ENCODE data around the gene SPSB1.

DNA sequence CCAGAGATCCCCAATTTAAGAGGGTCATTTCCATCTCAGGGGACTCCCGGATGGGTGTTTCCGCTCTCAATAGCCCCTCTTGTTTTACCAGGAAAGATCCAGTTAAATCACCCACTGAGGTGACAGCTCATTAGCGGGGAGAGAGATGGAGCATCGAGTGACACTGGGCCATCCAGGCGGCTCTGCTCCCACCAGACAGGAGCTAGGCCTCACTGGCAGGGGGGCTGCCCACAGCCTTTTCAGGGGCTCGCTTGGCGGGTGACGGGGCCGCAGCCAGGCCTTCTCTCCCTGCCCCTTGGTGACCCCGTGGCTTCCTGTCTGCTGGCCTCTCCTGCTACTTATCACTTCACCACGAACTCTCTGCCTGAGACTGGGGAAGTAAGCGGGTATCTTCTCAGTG, 26.7 kb upstream of the SPSB1 start:
- TF ChIP-seq CTCF (IDR thresholded peaks at IDR 0.05 in 2 of 3, conservative IDR thresholded peaks at IDR 0.05 in 1 of 3; ENCODE audit: control insufficient read depth in 2 of 3, extremely low read depth in 1 of 3, insufficient read depth in 1 of 3, low read depth in 3 of 3, low read length in 3 of 3) (no peak), KAT2A (conservative IDR thresholded peaks at IDR 0.05; ENCODE audit: control insufficient read depth, low read depth, low read length) (no peak), JUND (IDR thresholded peaks at IDR 0.05; ENCODE audit: low read depth, low read length) (no peak), POLR2AphosphoS5 (IDR thresholded peaks at IDR 0.05; ENCODE audit: low read length) (no peak), YY1 (IDR thresholded peaks at IDR 0.05; ENCODE audit: low read depth, low read length) (no peak), FOS (IDR thresholded peaks at IDR 0.05; ENCODE audit: borderline replicate concordance, extremely low read depth, insufficient read length) (no peak), MXI1 (IDR thresholded peaks at IDR 0.05; ENCODE audit: low read depth, low read length) (no peak), CREB1 (IDR thresholded peaks at IDR 0.05; ENCODE audit: low read depth) (no peak), USF2 (IDR thresholded peaks at IDR 0.05; ENCODE audit: borderline replicate concordance, low read depth, low read length) (no peak)

All from GM12878 (cell line).